GM12892 (cell line): Measurements from ENCODE around the gene REEP5.

Experiments used
- DNase-seq: peaks from one replicate; pipeline ENCODE4 v3.0.0; 2011; ENCODE audit not compliant: insufficient read length
- FAIRE-seq: peaks from 2 replicates; lab custom pipeline; 2011; peaks lifted over from hg19 to GRCh38; lab: Jason Lieb, UNC
- POLR2A ChIP-seq: IDR thresholded peaks from 2 replicates; pipeline ENCODE4 v1.6.1; 2011; ENCODE audit warnings: low read depth, low read length, control low read depth
- POLR2AphosphoS5 ChIP-seq: IDR thresholded peaks from 2 replicates; pipeline ENCODE4 v1.6.1; 2011; ENCODE audit warnings: low read depth, low read length, control low read depth
- TAF1 ChIP-seq: IDR thresholded peaks from 2 replicates; pipeline ENCODE4 v1.6.1; 2011; ENCODE audit warnings: low read depth, mild to moderate bottlenecking, control low read depth, low read length, borderline replicate concordance

The REEP5 gene

GRCh38 chr5:112957036-112957808 lies 35.2 kb upstream of the REEP5 start:
- FAIRE-seq (no peak), DNase-seq (no peak)
- TF ChIP-seq POLR2AphosphoS5: no peak
- TF ChIP-seq TAF1: no peak
- TF ChIP-seq POLR2A: no peak

DNA sequence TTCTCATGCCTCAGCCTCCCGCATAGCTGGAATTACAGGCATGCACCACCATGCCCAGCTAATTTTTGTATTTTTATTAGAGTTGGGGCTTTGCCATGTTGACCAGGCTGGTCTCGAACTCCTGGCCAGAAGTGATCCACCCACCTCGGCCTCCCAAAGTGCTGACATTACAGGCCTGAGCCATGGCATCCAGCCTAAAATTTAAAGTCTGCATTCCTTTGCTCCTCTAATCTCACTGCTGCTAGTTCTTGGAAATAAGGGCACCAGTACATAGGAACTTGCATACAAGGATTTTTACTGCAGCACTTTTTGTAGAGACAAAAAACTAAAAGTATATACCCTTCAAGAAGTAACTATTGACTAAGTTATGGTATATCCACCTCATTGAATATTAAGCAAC lies 34.6 kb upstream of the REEP5 start:
- TF ChIP-seq TAF1: no peak
- TF ChIP-seq POLR2AphosphoS5: no peak
- TF ChIP-seq POLR2A: no peak
- no peak for FAIRE-seq
- DNase-seq: no peak

- TF ChIP-seq TAF1 (no peak), POLR2AphosphoS5 (no peak), POLR2A (no peak)
- DNase-seq (no peak), FAIRE-seq (no peak)
Observed at GRCh38 chr5:112951124-112951702, 29.2 kb upstream of the REEP5 start.

GRCh38 chr5:112948458-112948857 lies 26.4 kb upstream of the REEP5 start:
- no peak for FAIRE-seq
- TF ChIP-seq POLR2AphosphoS5 (no peak), TAF1 (no peak), POLR2A (no peak)
- no peak for DNase-seq

GRCh38 chr5:112940670-112941069 lies 18.6 kb upstream of the REEP5 start:
- FAIRE-seq (no peak), DNase-seq (no peak)
- TF ChIP-seq POLR2AphosphoS5 (no peak), TAF1 (no peak), POLR2A (no peak)

GRCh38 chr5:112938286-112938685 lies 16.3 kb upstream of the REEP5 start:
- DNase-seq: no peak
- FAIRE-seq: no peak
- TF ChIP-seq TAF1 (no peak), POLR2A (no peak), POLR2AphosphoS5 (no peak)

DNA sequence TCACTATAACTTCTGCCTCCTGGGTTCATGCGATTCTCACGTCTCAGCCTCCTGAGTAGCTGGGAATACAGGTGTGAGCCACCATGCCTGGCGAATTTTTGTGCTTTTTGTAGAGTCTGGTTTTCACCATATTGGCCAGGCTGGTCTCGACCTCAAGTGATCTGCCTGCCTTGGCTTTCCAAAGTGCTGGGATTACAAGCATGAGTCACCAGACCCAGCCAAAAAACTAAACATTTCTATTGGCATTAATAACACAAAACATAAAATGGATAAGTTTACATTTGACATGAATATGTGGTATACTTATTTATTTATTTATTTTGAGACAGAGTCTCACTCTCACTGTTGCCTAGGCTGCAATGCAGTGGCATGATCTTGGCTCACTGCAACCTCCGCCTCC lies 13.6 kb upstream of the REEP5 start:
- DNase-seq (no peak), FAIRE-seq (no peak)
- TF ChIP-seq TAF1 (no peak), POLR2AphosphoS5 (no peak), POLR2A (no peak)

DNA sequence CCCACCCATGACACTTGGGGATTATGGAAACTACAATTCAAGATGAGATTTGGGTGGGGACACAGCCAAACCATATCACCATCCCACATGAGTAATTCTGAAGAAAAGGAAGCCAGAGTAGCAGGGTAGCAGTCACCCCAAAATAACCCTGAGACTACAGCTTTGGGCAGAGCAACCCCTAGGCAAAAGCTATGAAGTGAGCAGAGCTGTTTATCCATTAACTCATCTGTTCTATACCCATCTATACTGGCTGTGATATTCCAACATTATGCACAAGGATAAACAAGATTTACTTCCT lies 12.3 kb upstream of the REEP5 start:
- TF ChIP-seq TAF1: no peak
- TF ChIP-seq POLR2A: no peak
- no peak for TF ChIP-seq POLR2AphosphoS5
- FAIRE-seq (no peak), DNase-seq (no peak)

DNA sequence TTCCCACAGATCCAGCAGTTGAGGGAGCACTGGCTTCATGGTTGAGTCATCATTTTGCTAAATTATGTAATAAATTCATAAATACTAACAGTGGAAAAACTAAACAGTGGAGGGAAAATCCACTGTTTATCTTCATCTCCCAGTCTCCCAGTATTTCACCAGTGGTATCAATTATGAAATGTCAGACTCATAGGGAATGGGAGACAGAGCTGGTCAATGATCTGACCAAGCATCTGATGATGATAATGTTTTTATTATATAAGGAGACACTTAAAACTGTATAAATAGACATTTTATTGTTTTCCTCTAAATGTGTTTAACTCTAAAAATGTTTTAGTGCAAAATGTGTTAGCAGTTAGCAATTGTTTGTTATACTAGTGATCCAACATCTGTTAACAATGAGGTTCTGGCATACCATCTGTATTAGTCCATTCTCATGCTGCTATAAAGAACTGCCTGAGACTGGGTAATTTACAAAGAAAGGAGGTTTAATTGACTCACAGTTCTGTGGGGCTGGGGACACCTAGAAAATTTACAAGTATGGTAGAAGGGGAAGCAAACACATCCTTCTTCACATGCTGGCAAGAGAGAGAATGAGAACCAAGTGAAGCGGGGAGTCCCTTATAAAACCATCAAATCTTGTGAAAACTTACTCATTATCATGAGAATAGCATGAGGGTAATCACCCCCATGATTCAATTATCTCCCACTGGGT lies 11.8 kb upstream of the REEP5 start:
- DNase-seq (no peak), FAIRE-seq (no peak)

DNA sequence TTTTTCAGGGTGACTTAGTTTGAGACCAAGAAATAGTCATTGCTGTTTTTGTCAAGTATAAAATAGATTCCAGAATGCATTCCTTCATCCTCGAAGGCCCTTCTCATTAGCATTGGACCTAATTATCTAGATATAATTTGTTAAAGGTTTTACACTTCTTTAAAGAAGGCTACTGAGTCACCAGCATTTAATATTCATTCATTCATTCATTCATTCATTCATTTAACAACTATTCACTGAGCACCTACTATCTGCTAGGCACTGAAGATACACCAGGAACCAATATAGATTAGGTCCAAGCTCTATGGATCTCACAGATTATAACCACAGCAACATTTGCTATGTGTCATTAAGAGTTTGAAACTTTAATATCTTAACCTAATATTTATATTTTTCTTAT lies 11.1 kb upstream of the REEP5 start:
- FAIRE-seq: no peak
- TF ChIP-seq POLR2A (no peak), TAF1 (no peak), POLR2AphosphoS5 (no peak)
- DNase-seq: no peak

More for the DNA sequence above, 11.8 kb upstream of the REEP5 start:
- TF ChIP-seq POLR2A (no peak), TAF1 (no peak), POLR2AphosphoS5 (no peak)

DNA sequence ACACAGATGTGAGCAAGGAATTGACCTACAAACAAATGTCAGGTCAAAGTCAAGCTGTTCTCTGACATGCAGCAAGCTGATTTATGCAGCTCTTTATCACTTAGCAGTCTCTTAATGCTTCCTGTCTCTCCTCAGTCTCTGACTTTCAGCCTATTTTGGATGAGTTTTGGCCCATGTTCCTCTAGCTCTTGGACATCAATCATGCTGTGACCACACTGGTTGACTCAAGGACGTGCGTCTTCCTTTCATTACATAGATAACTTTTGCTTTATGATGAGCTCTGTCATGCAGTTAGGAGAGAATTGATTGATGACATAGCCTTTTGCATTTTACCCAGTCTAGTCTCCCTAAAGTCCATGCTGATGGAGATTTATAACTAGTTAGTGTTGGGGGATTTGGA lies 9.4 kb upstream of the REEP5 start:
- TF ChIP-seq POLR2AphosphoS5: no peak
- TF ChIP-seq TAF1: no peak
- TF ChIP-seq POLR2A: no peak
- DNase-seq: no peak
- FAIRE-seq: peak; percentile 53

DNA sequence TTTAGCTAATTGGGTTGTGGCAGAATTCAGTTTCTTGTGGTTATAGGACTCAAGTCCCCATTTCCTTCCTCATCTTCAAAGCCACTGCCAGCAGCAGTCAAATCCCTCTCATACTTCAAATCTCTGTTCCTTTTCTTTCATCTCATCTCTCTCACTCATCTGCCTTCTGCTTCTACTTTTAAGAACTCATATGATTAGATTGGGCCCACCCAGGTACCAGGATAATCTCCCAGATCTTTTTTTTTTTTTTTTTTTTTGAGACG lies 8.0 kb upstream of the REEP5 start:
- DNase-seq: no peak
- TF ChIP-seq TAF1: no peak
- TF ChIP-seq POLR2AphosphoS5: no peak
- no peak for TF ChIP-seq POLR2A
- no peak for FAIRE-seq
